GM23338 (cell line): ENCODE results near the gene TYK2.
"Not testable (repeated sequence)": the region's sequence is repeated elsewhere in the genome, so short reads cannot be mapped to it uniquely, and the experiment has no call there.

Experiments
- EZH2 ChIP-seq: fragments of 200-600 bp; sonication (generic); IDR thresholded peaks from one replicate; pipeline ENCODE4 v1.8.0; 2017; ENCODE audit warnings: antibody characterized with exemption, mild to moderate bottlenecking, low read depth; ENCODE audit not compliant: unreplicated experiment
- EZH2phosphoT487 ChIP-seq: fragments of 200-600 bp; sonication (generic); IDR thresholded peaks from one replicate; pipeline ENCODE4 v1.8.1; 2018; ENCODE audit warnings: antibody characterized with exemption; ENCODE audit not compliant: unreplicated experiment
- POLR2AphosphoS5 ChIP-seq: IDR thresholded peaks from 2 replicates; pipeline ENCODE4 v1.6.1; 2016; ENCODE audit warnings: antibody characterized with exemption, low read depth
- REST ChIP-seq: IDR thresholded peaks from one replicate; pipeline ENCODE4 v1.6.1; 2018; ENCODE audit warnings: antibody characterized with exemption; ENCODE audit not compliant: unreplicated experiment
- TF ChIP-seq, protein P1 (sequence below), 2 experiments: fragments of 200-600 bp in 1 of 2; sonication (generic) in 1 of 2; conservative IDR thresholded peaks; 2 replicates each; pipeline versions ENCODE4 v1.5.1 to v1.6.1; 2016 to 2017; ENCODE audit warnings: antibody characterized with exemption in 2 of 2, low read depth in 2 of 2, mild to moderate bottlenecking in 2 of 2, moderate library complexity in 1 of 2

- TF ChIP-seq, protein P1, sequence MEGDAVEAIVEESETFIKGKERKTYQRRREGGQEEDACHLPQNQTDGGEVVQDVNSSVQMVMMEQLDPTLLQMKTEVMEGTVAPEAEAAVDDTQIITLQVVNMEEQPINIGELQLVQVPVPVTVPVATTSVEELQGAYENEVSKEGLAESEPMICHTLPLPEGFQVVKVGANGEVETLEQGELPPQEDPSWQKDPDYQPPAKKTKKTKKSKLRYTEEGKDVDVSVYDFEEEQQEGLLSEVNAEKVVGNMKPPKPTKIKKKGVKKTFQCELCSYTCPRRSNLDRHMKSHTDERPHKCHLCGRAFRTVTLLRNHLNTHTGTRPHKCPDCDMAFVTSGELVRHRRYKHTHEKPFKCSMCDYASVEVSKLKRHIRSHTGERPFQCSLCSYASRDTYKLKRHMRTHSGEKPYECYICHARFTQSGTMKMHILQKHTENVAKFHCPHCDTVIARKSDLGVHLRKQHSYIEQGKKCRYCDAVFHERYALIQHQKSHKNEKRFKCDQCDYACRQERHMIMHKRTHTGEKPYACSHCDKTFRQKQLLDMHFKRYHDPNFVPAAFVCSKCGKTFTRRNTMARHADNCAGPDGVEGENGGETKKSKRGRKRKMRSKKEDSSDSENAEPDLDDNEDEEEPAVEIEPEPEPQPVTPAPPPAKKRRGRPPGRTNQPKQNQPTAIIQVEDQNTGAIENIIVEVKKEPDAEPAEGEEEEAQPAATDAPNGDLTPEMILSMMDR (conservative IDR thresholded peaks at IDR 0.05; ENCODE audit: low read depth in 2 of 2), result not testable (repeated sequence)
- not testable (repeated sequence) for TF ChIP-seq POLR2AphosphoS5, EZH2phosphoT487, EZH2, REST
Observed at GRCh38 chr19:10377140-10377640, 3.2 kb downstream of the TYK2 start.
